Keratinocyte (primary cell): ENCODE measurements around the gene CFAP157. TPM values are rescaled to one million over a fixed set of nuclear protein-coding genes. Genes with fewer than 3 reads are reported as not detected.

ENCODE experiments used
- DNase-seq: peaks from one replicate; pipeline ENCODE4 v3.0.0-alpha.2; 2011; ENCODE audit warnings: low read depth, missing footprints, low spot score
- FAIRE-seq: peaks from 2 replicates; lab custom pipeline; 2011; peaks lifted over from hg19 to GRCh38; lab: Jason Lieb, UNC
- H2AFZ ChIP-seq: 2 replicates; pipeline ENCODE4 v1.6.0; 2012; ENCODE audit warnings: low read length, control low read depth, inconsistent platforms; ENCODE audit not compliant: control insufficient read depth
- H3K27ac ChIP-seq: 2 replicates; pipeline ENCODE4 v1.5.1; 2011; ENCODE audit warnings: low read length; ENCODE audit not compliant: control insufficient read depth, insufficient read depth
- H3K27me3 ChIP-seq: 3 replicates; pipeline ENCODE4 v1.6.0; 2011; ENCODE audit warnings: low read length; ENCODE audit not compliant: control insufficient read depth, insufficient read depth; ENCODE audit errors: extremely low read depth
- H3K36me3 ChIP-seq, 2 experiments: 2 replicates in 1 of 2; 3 replicates in 1 of 2; pipeline ENCODE4 v1.5.1; 2011; ENCODE audit warnings: low read length in 2 of 2, mild to moderate bottlenecking in 1 of 2; ENCODE audit not compliant: control insufficient read depth in 2 of 2, insufficient read depth in 2 of 2; ENCODE audit errors: extremely low read depth in 1 of 2
- H3K4me1 ChIP-seq: 3 replicates; pipeline ENCODE4 v1.5.1; 2011; ENCODE audit warnings: low read length; ENCODE audit not compliant: control insufficient read depth, insufficient read depth; ENCODE audit errors: extremely low read depth
- H3K4me2 ChIP-seq: 3 replicates; pipeline ENCODE4 v1.6.0; 2011; ENCODE audit warnings: low read depth, low read length; ENCODE audit not compliant: control insufficient read depth, insufficient read depth; ENCODE audit errors: extremely low read depth
- H3K4me3 ChIP-seq, 3 experiments: fragments of 200-600 bp in 1 of 3; sonication (generic) in 1 of 3; 2 replicates in 2 of 3; 3 replicates in 1 of 3; pipeline ENCODE4 v1.5.1; 2011 to 2016; ENCODE audit warnings: low read length in 3 of 3, mild to moderate bottlenecking in 3 of 3, control low read depth in 2 of 3, inconsistent platforms in 1 of 3, low read depth in 1 of 3, mixed read lengths in 1 of 3, mixed run types in 1 of 3, moderate library complexity in 1 of 3; ENCODE audit not compliant: control insufficient read depth in 2 of 3, insufficient read depth in 2 of 3; ENCODE audit errors: extremely low read depth in 1 of 3
- H3K79me2 ChIP-seq: 2 replicates; pipeline ENCODE4 v1.6.0; 2012; ENCODE audit warnings: low read length; ENCODE audit not compliant: control insufficient read depth, insufficient read depth
- H3K9ac ChIP-seq: 3 replicates; pipeline ENCODE4 v1.6.0; 2011; ENCODE audit warnings: low read length; ENCODE audit not compliant: control insufficient read depth, insufficient read depth; ENCODE audit errors: extremely low read depth
- H3K9me1 ChIP-seq: 3 replicates; pipeline ENCODE4 v1.6.0; 2011; ENCODE audit warnings: low read length; ENCODE audit not compliant: control insufficient read depth, insufficient read depth; ENCODE audit errors: extremely low read depth
- H3K9me3 ChIP-seq: 2 replicates; pipeline ENCODE4 v1.5.1; 2012; ENCODE audit warnings: low read depth, low read length; ENCODE audit not compliant: control insufficient read depth
- H4K20me1 ChIP-seq: 3 replicates; pipeline ENCODE4 v1.6.0; 2011; ENCODE audit warnings: low read length; ENCODE audit not compliant: control insufficient read depth, insufficient read depth; ENCODE audit errors: extremely low read depth
- EZH2 ChIP-seq: IDR thresholded peaks from one replicate; pipeline ENCODE4 v1.6.1; 2012; ENCODE audit warnings: inconsistent platforms, mild to moderate bottlenecking, low read length, moderate library complexity
- dilution Hi-C: fragments of 300-500 bp; cut with MboI; formaldehyde crosslinking; loops from one replicate; pipeline ENCODE4 v1.7.0; 2020; ENCODE audit warnings: low sequenced_read_pairs; ENCODE audit not compliant: extremely low pct_ligation_motif_present
- polyA plus RNA-seq, 5 experiments: library from polyadenylated mRNA; depleted of rRNA in 3 of 5; stranded (reverse) in 3 of 5; stranded (forward) in 1 of 5; unstranded in 1 of 5; fragments of >200 nt; gene quantifications; 1 replicate in 1 of 5; 2 replicates in 3 of 5; 3 replicates in 1 of 5; pipeline versions ENCODE4 v1.2.1 to v1.2.3, GENCODE V29; 2011 to 2012; ENCODE audit warnings: missing spikeins in 2 of 5, low read depth in 1 of 5, low replicate concordance in 1 of 5
- TF ChIP-seq, protein P1 (sequence below), 3 experiments: IDR thresholded peaks in 1 of 3; conservative IDR thresholded peaks in 1 of 3; optimal IDR thresholded peaks in 1 of 3; 2 replicates in 2 of 3; 3 replicates in 1 of 3; pipeline versions ENCODE3 to v1.5.1; 2011; ENCODE audit warnings: low read length in 3 of 3, mild to moderate bottlenecking in 3 of 3, moderate library complexity in 2 of 3, control low read depth in 1 of 3, inconsistent platforms in 1 of 3; ENCODE audit not compliant: insufficient read depth in 2 of 3; ENCODE audit errors: extremely low read depth in 1 of 3

CFAP157 gene
- polyA plus RNA-seq, 1 donor (not counting 4 experiments of a cell fraction or from before 2014, with no cell fraction given): not detected

DNA sequence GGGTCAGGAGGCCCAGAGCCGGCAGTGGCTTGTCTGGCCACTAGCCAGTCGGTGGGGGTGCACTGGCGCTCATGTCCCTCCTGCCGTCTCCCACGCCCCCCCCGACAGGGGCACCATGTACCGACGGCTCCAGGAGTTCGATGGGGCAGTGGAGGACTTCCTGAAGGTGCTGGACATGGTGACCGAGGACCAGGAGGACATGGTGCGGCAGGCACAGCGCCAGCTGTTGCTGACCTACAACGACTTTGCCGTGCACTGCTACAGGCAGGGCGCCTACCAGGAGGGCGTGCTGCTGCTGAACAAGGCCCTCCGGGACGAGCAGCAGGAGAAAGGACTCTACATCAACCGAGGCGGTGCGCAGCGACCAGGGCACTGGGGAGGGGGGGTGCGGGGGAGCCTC lies 17.2 kb downstream of the CFAP157 start:
- H4K20me1 ChIP-seq: no peaks in the 10 kb centered on the region
- H3K9me3 ChIP-seq: no peaks in the 10 kb centered on the region
- no peak overlapping the region for H3K4me3 ChIP-seq
- FAIRE-seq (no peak), DNase-seq (no peak)
- H3K9ac ChIP-seq: no peak overlapping the region
- H2AFZ ChIP-seq: no peak overlapping the region
- dilution Hi-C loops: no loop called here
- no peak overlapping the region for H3K4me2 ChIP-seq
- no peaks in the 10 kb centered on the region for H3K36me3 ChIP-seq
- no peaks in the 10 kb centered on the region for H3K79me2 ChIP-seq
- H3K4me1 ChIP-seq: peaks cover 14% of the 10 kb centered on the region
- no peak overlapping the region for H3K27ac ChIP-seq
- TF ChIP-seq, protein P1, sequence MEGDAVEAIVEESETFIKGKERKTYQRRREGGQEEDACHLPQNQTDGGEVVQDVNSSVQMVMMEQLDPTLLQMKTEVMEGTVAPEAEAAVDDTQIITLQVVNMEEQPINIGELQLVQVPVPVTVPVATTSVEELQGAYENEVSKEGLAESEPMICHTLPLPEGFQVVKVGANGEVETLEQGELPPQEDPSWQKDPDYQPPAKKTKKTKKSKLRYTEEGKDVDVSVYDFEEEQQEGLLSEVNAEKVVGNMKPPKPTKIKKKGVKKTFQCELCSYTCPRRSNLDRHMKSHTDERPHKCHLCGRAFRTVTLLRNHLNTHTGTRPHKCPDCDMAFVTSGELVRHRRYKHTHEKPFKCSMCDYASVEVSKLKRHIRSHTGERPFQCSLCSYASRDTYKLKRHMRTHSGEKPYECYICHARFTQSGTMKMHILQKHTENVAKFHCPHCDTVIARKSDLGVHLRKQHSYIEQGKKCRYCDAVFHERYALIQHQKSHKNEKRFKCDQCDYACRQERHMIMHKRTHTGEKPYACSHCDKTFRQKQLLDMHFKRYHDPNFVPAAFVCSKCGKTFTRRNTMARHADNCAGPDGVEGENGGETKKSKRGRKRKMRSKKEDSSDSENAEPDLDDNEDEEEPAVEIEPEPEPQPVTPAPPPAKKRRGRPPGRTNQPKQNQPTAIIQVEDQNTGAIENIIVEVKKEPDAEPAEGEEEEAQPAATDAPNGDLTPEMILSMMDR (optimal IDR thresholded peaks at IDR 0.05 in 1 of 3, IDR thresholded peaks at IDR 0.05 in 1 of 3, conservative IDR thresholded peaks at IDR 0.05 in 1 of 3; ENCODE audit: extremely low read depth in 1 of 3, insufficient read depth in 2 of 3, low read length in 3 of 3): no peak
- TF ChIP-seq EZH2: no peak
- no peaks in the 10 kb centered on the region for H3K9me1 ChIP-seq
- no peaks in the 10 kb centered on the region for H3K27me3 ChIP-seq

DNA sequence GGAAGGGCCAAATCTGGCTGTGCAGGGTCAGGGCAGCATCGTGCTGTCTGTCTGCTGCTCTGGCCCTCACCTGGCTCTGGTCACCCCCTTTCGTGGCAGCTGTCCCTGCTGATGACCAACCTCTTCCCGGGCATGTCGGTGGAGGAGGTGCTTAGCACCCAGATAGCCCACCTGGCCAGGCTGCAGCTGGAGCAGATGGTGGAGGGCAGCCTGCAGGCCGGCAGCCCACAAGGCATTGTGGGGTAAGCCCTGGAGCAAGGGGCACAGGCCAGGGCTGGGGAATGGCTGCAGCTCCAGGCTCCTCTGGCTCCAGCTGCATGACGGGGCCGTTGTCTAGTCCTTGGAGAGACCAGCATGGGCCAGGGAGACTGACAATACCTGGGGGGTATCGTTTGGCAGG lies 20.1 kb downstream of the CFAP157 start:
- no peak overlapping the region for H3K27ac ChIP-seq
- no peaks in the 10 kb centered on the region for H3K9me1 ChIP-seq
- H3K79me2 ChIP-seq: no peaks in the 10 kb centered on the region
- no peak overlapping the region for H3K9ac ChIP-seq
- H3K27me3 ChIP-seq: no peaks in the 10 kb centered on the region
- no peaks in the 10 kb centered on the region for H4K20me1 ChIP-seq
- TF ChIP-seq, protein P1 (optimal IDR thresholded peaks at IDR 0.05 in 1 of 3, IDR thresholded peaks at IDR 0.05 in 1 of 3, conservative IDR thresholded peaks at IDR 0.05 in 1 of 3; ENCODE audit: extremely low read depth in 1 of 3, insufficient read depth in 2 of 3, low read length in 3 of 3): no peak
- no peak for TF ChIP-seq EZH2
- dilution Hi-C loops: no loop called here
- no peak overlapping the region for H2AFZ ChIP-seq
- H3K9me3 ChIP-seq: no peaks in the 10 kb centered on the region
- H3K4me1 ChIP-seq: peaks cover 8% of the 10 kb centered on the region
- FAIRE-seq (no peak), DNase-seq (no peak)
- no peak overlapping the region for H3K4me3 ChIP-seq
- peaks cover 0 to 2% of the 10 kb centered on the region in 2 experiments for H3K36me3 ChIP-seq
- no peak overlapping the region for H3K4me2 ChIP-seq
